Cardiac muscle cell (in vitro differentiated cells and primary cell): ENCODE measurements around the gene FOXI1. TPM values are rescaled to one million over a fixed set of nuclear protein-coding genes. Genes with fewer than 3 reads are reported as not detected.

Source experiments
- DNase-seq, 2 donors: peaks; one replicate each; pipeline versions ENCODE4 v3.0.0 to v3.0.0-alpha.2; 2010 to 2017; ENCODE audit warnings: low read depth in 1 of 2, low spot score in 1 of 2
- H3K27ac ChIP-seq: fragments of 200-600 bp; sonication (generic); 2 replicates; pipeline ENCODE4 v1.5.1; 2016
- H3K27me3 ChIP-seq: fragments of 200-600 bp; sonication (generic); 2 replicates; pipeline ENCODE4 v1.6.0; 2016; ENCODE audit warnings: control low read depth
- H3K36me3 ChIP-seq: fragments of 200-600 bp; sonication (generic); 2 replicates; pipeline ENCODE4 v1.5.1; 2016; ENCODE audit warnings: control low read depth
- H3K4me1 ChIP-seq: fragments of 200-600 bp; sonication (generic); 2 replicates; pipeline ENCODE4 v1.8.1; 2017; ENCODE audit warnings: low read depth, mild to moderate bottlenecking, mixed run types
- H3K4me3 ChIP-seq: fragments of 200-600 bp; sonication (generic); 2 replicates; pipeline ENCODE4 v1.5.1; 2016; ENCODE audit warnings: mild to moderate bottlenecking
- H3K9me3 ChIP-seq: fragments of 200-600 bp; sonication (generic); 2 replicates; pipeline ENCODE4 v1.5.1; 2017; ENCODE audit warnings: low read depth, mild to moderate bottlenecking, control low read depth
- CTCF ChIP-seq: IDR thresholded peaks from 2 replicates; pipeline ENCODE4 v1.5.1; 2012; ENCODE audit warnings: low read depth, mild to moderate bottlenecking, low read length
- polyA plus RNA-seq: library from polyadenylated mRNA; unstranded; fragments of >200 nt; fragmentation: Nextera tagmentation; extraction: Ambion mirVana; gene quantifications from 2 replicates; pipeline ENCODE4 v1.2.1, GENCODE V29; 2016
- total RNA-seq: library from RNA; depleted of rRNA; stranded (reverse); fragments of >200 nt; gene quantifications from 2 replicates; pipeline ENCODE4 v1.2.3, GENCODE V29; 2016

The FOXI1 gene
- total and polyA plus RNA-seq, 2 experiments from 2014 or later = not detected

GRCh38 chr5:170143710-170144109 is 38.0 kb downstream of the FOXI1 start:
- Histone ChIP-seq H3K4me3 (no peak overlapping the region), H3K36me3 (no peaks in the 10 kb centered on the region), H3K27me3 (no peaks in the 10 kb centered on the region), H3K27ac (no peak overlapping the region), H3K4me1 (no peaks in the 10 kb centered on the region), H3K9me3 (no peaks in the 10 kb centered on the region)
- no peak for DNase-seq
- TF ChIP-seq CTCF = no peak

DNA sequence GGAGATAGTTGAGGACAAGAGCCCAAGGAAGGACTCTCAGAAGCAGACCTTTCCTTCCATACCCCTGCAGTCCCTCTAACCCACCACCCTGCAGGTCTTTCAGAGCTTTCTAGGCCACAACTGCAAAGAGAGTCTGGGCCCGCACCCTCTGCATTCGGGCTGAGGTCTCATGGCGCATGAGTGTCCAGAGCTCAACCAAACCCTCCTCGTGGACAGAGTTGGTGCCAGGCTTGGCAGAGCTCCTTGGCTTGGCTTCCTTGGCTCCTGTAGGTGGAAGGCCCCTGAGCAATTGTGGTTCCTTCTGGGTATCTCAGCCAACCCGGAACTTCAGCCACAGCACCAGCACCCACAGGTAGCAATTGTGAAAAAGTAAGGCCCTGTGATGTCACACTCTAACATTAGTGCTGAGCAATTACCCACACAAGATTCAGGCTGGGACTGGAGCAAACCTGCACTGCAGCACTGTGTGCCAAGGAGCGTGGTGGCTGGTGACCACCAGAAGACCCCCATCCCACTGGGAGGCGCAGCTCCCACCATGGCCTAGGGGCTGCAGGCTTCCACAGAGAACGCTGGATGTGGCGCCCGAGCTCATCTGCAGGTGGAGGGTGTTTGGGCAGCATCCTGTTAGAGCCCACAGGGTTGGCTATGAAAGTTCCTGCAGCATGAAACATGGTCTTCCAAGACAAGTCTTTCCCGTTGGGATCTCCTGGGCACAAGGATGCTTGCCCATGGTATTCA is 38.8 kb downstream of the FOXI1 start:
- no peak overlapping the region for H3K4me3 ChIP-seq
- H3K4me1 ChIP-seq = no peaks in the 10 kb centered on the region
- TF ChIP-seq CTCF = no peak
- no peak for DNase-seq
- H3K27me3 ChIP-seq = no peaks in the 10 kb centered on the region
- H3K9me3 ChIP-seq = no peaks in the 10 kb centered on the region
- no peak overlapping the region for H3K27ac ChIP-seq
- no peaks in the 10 kb centered on the region for H3K36me3 ChIP-seq

DNA sequence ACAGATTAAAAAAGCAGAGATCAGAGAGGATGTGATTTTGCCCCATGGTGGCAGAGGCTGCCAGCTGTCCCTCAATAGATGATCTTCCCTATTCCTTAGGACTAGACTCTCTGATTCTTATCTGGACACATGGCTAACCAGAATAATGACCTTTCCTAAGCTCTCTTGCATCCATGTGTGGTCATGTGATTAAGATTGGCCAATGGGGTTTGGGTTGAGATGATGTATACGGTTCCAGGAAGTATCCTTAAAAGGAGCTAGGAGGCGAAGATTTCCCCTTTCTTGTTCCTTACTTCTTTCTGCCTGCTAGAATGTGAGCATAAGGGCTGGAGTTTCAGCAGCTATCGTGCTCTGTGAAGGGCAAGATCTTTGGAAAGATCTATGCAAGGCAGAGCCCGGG is 39.8 kb downstream of the FOXI1 start:
- no peaks in the 10 kb centered on the region for H3K27me3 ChIP-seq
- H3K9me3 ChIP-seq = no peaks in the 10 kb centered on the region
- no peak overlapping the region for H3K4me3 ChIP-seq
- H3K4me1 ChIP-seq = no peaks in the 10 kb centered on the region
- H3K36me3 ChIP-seq = no peaks in the 10 kb centered on the region
- TF ChIP-seq CTCF = no peak
- H3K27ac ChIP-seq = no peak overlapping the region
- DNase-seq = peak in 1 of 2 donors; percentile 12

GRCh38 chr5:170147051-170147752 is 41.5 kb downstream of the FOXI1 start:
- H3K27ac ChIP-seq = no peak overlapping the region
- no peak for TF ChIP-seq CTCF
- no peaks in the 10 kb centered on the region for H3K9me3 ChIP-seq
- DNase-seq = no peak
- no peaks in the 10 kb centered on the region for H3K36me3 ChIP-seq
- H3K27me3 ChIP-seq = no peaks in the 10 kb centered on the region
- H3K4me1 ChIP-seq = peaks cover 13% of the 10 kb centered on the region
- H3K4me3 ChIP-seq = no peak overlapping the region

- Histone ChIP-seq H3K27ac (no peak overlapping the region), H3K4me3 (no peak overlapping the region), H3K27me3 (no peaks in the 10 kb centered on the region), H3K4me1 (peaks cover 13% of the 10 kb centered on the region), H3K9me3 (no peaks in the 10 kb centered on the region), H3K36me3 (no peaks in the 10 kb centered on the region)
- no peak for DNase-seq
- no peak for TF ChIP-seq CTCF
Observed at GRCh38 chr5:170147753-170148264, 42.1 kb downstream of the FOXI1 start.
